GM23248 (cell line): ENCODE measurements around the gene IVNS1ABP. TPM values are rescaled to one million over a fixed set of nuclear protein-coding genes. Genes with fewer than 3 reads are reported as not detected.

Experiments used
- DNase-seq: peaks from one replicate; pipeline ENCODE4 v3.0.0-alpha.2; 2015
- H2AFZ ChIP-seq: fragments of 200-600 bp; sonication (generic); 2 replicates; pipeline ENCODE4 v1.6.1; 2016; ENCODE audit warnings: antibody characterized with exemption
- H3F3A ChIP-seq: fragments of 200-600 bp; sonication (generic); 2 replicates; pipeline ENCODE4 v1.6.1; 2016; ENCODE audit warnings: mild to moderate bottlenecking, antibody characterized with exemption, mixed run types; ENCODE audit not compliant: insufficient read depth
- H3K27ac ChIP-seq: fragments of 200-600 bp; sonication (generic); 2 replicates; pipeline ENCODE4 v1.5.1; 2016; ENCODE audit warnings: mild to moderate bottlenecking
- H3K27me3 ChIP-seq: fragments of 200-600 bp; sonication (generic); replicated peaks from 2 replicates; pipeline ENCODE4 v1.6.1; 2016; ENCODE audit warnings: mild to moderate bottlenecking; ENCODE audit not compliant: insufficient read depth
- H3K36me3 ChIP-seq: fragments of 200-600 bp; sonication (generic); 2 replicates; pipeline ENCODE4 v1.6.1; 2016; ENCODE audit warnings: low read depth, mild to moderate bottlenecking
- H3K4me1 ChIP-seq: fragments of 200-600 bp; sonication (generic); 2 replicates; pipeline ENCODE4 v1.6.1; 2016; ENCODE audit warnings: mild to moderate bottlenecking; ENCODE audit not compliant: insufficient read depth
- H3K4me2 ChIP-seq: fragments of 200-600 bp; sonication (generic); one replicate; pipeline ENCODE4 v1.6.1; 2016; ENCODE audit warnings: mild to moderate bottlenecking; ENCODE audit not compliant: unreplicated experiment
- H3K4me3 ChIP-seq: fragments of 200-600 bp; sonication (generic); 2 replicates; pipeline ENCODE4 v1.5.1; 2016; ENCODE audit warnings: mild to moderate bottlenecking
- H3K79me2 ChIP-seq: fragments of 200-600 bp; sonication (generic); 2 replicates; pipeline ENCODE4 v1.6.1; 2016; ENCODE audit warnings: mild to moderate bottlenecking; ENCODE audit not compliant: insufficient read depth
- H3K9ac ChIP-seq: fragments of 200-600 bp; sonication (generic); 2 replicates; pipeline ENCODE4 v1.6.1; 2016; ENCODE audit warnings: mild to moderate bottlenecking
- H3K9me2 ChIP-seq: fragments of 200-600 bp; sonication (generic); 2 replicates; pipeline ENCODE4 v1.6.1; 2016; ENCODE audit warnings: mixed run types, mild to moderate bottlenecking, moderate library complexity; ENCODE audit not compliant: insufficient read depth
- H3K9me3 ChIP-seq: fragments of 200-600 bp; sonication (generic); one replicate; pipeline ENCODE4 v1.6.1; 2017; ENCODE audit warnings: low read depth
- H4K20me1 ChIP-seq: fragments of 200-600 bp; sonication (generic); 2 replicates; pipeline ENCODE4 v1.6.0; 2016; ENCODE audit not compliant: insufficient read depth
- EZH2 ChIP-seq: fragments of 200-600 bp; sonication (generic); IDR thresholded peaks from 2 replicates; pipeline ENCODE4 v1.6.1; 2018; ENCODE audit warnings: antibody characterized with exemption, mild to moderate bottlenecking; ENCODE audit not compliant: insufficient read depth, poor library complexity, severe bottlenecking
- EZH2phosphoT487 ChIP-seq: fragments of 200-600 bp; sonication (generic); IDR thresholded peaks from 2 replicates; pipeline ENCODE4 v1.6.1; 2018; ENCODE audit warnings: antibody characterized with exemption, moderate library complexity, mild to moderate bottlenecking, low read depth; ENCODE audit not compliant: insufficient read depth
- WGBS, 2 experiments: methylation state at CpG; one replicate each; pipeline ENCODE4 v1.1.6; 2015 to 2017; ENCODE audit warnings: low lambda C conversion rate in 2 of 2, low coverage in 1 of 2; ENCODE audit errors: missing lambda C conversion rate in 2 of 2; 5-methylcytosine and 5-hydroxymethylcytosine counted together
- in situ Hi-C: fragments of 300-500 bp; cut with MboI; formaldehyde crosslinking; loops from 2 replicates; pipeline ENCODE4 v1.15.0; 2020
- polyA plus RNA-seq: library from polyadenylated mRNA; unstranded; fragments of >200 nt; fragmentation: Nextera tagmentation; extraction: Ambion mirVana; gene quantifications from 2 replicates; pipeline ENCODE4 v1.2.1, GENCODE V29; 2016
- total RNA-seq: library from RNA; depleted of rRNA; stranded (reverse); fragments of >200 nt; shearing (Covaris generic); gene quantifications from 2 replicates; pipeline ENCODE4 v1.2.3, GENCODE V29; 2014

Gene IVNS1ABP
- total and polyA plus RNA-seq, 2 experiments from 2014 or later = 51.4 to 52.0 TPM

DNA sequence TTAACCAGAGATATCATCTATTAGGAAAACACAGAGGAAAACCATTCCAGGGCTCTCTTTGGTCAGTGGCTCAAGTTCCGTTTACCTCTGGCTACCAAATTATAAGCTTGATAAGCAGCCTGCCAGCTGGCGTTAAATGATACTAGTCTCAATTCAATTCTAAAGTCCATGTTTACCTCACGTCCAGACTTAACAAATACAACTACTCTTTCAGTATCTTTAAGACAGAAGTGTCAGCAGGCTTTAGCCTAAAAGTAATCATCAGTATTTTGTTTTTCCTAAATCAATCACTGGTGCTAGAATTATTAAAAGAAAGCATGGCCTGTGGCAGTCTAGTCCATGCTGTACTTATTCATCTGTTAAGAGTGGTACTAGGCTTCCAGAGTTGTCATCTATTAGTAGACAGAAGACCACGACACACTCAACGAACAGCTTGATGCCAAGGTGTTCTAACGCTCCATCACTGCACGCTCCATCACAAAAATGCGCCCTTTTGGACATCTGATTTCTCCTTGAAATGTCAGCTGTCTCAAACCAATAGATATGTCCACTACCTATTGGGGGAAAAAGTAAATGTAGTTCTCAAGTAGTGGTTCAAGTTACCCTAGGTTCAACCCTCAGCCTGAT is 1.5 kb downstream of the IVNS1ABP start:
- H3K9me2 ChIP-seq = no peaks in the 10 kb centered on the region
- H3K9ac ChIP-seq = peak overlapping the region; percentile 95
- no peak for TF ChIP-seq EZH2
- no peak for TF ChIP-seq EZH2phosphoT487
- no peaks in the 10 kb centered on the region for H3K27me3 ChIP-seq
- no peaks in the 10 kb centered on the region for H3F3A ChIP-seq
- 0 out of 2 replicates have a peak, but pooled peaks cover 21% of the 10 kb centered on the region for H4K20me1 ChIP-seq
- H3K27ac ChIP-seq = peak overlapping the region; percentile 88
- H3K36me3 ChIP-seq = peaks cover 3% of the 10 kb centered on the region; the same call in 1 of the 2 replicates
- DNase-seq = peak; percentile 46
- 17 to 29% methylated on average over 8 of the region's 8 CpGs for WGBS, 2 experiments
- peak overlapping the region; percentile 100 for H2AFZ ChIP-seq
- peak overlapping the region; percentile 95 for H3K4me2 ChIP-seq
- H3K4me3 ChIP-seq = peak overlapping the region; percentile 84
- H3K79me2 ChIP-seq = peaks cover 60% of the 10 kb centered on the region
- no peaks in the 10 kb centered on the region for H3K9me3 ChIP-seq
- peaks cover 34% of the 10 kb centered on the region for H3K4me1 ChIP-seq
- in situ Hi-C loops = no loop called here

DNA sequence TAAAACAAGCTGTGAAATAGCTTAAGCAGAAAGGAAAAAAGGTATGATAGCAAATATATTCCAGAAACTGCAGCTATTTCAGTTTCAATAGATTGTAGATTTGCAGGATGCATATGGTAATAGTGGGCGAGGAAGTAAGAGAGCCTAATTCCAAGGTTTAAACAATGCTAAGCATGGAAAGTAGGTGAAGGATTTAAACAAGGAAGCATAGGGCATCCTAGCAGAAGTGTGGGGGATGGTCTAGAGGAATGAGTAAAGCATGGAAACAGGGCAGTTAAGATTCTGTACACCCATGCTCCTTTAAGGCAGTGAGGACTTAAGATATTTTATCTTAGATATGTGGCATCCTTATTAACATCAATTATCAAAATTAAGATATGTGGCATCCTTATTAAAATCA is 2.6 kb downstream of the IVNS1ABP start:
- TF ChIP-seq EZH2 = no peak
- TF ChIP-seq EZH2phosphoT487 = no peak
- no peak overlapping the region for H2AFZ ChIP-seq
- H4K20me1 ChIP-seq = 0 out of 2 replicates have a peak, but pooled peaks cover 21% of the 10 kb centered on the region
- peaks cover 72% of the 10 kb centered on the region for H3K79me2 ChIP-seq
- no peaks in the 10 kb centered on the region for H3K27me3 ChIP-seq
- H3K9ac ChIP-seq = peak overlapping the region; percentile 95
- whole genome bisulfite sequencing, 2 experiments = 88 to 97% methylated on average over 1 of the region's 1 CpG
- H3K4me1 ChIP-seq = peaks cover 34% of the 10 kb centered on the region
- peak overlapping the region; percentile 12 for H3K27ac ChIP-seq
- H3F3A ChIP-seq = no peaks in the 10 kb centered on the region
- H3K4me3 ChIP-seq = peak overlapping the region; percentile 84
- peak; percentile 51 for DNase-seq
- in situ Hi-C loops = no loop called here
- peaks cover 11% of the 10 kb centered on the region for H3K36me3 ChIP-seq
- peak overlapping the region; percentile 95 for H3K4me2 ChIP-seq
- H3K9me2 ChIP-seq = no peaks in the 10 kb centered on the region
- no peaks in the 10 kb centered on the region for H3K9me3 ChIP-seq

DNA sequence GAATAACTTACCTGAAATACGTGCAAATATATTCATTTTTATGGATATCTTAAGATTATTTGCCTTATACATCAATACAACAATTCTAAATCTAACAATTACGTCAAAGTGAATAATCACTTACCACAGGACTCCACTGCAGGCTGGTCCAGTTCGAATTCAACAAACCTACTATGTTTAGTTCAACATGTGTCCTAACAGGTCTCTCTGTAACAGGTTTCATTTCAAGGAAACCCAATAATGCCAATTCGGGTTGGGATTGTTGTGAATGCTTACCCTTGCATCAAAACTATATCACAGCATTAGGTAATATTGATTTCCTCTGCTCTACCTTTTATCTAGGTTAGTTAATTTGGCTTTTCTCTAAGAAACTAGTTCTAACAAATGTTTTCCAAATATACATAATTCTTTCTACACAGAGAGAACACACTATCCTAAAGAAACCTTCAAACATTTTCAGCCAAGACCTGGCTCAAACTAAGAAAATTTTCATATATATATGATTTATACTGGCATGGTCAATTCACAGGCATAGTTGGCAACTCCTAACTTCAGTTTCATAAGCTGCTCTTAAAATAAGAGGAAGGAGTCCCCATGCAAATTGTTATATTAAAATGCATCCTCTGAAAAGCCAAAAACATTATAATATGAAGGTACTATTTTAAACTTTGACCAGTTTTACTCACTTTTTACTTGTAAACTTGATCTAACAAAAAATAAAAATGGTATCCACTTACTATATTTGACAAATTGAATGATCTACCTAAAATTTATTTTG is 4.5 kb downstream of the IVNS1ABP start:
- H3K9me3 ChIP-seq = no peaks in the 10 kb centered on the region
- H3K4me2 ChIP-seq = peak overlapping the region; percentile 95
- H3K4me1 ChIP-seq = peaks cover 34% of the 10 kb centered on the region
- DNase-seq = no peak
- peaks cover 90% of the 10 kb centered on the region for H3K79me2 ChIP-seq
- H3K9me2 ChIP-seq = no peaks in the 10 kb centered on the region
- H3K27ac ChIP-seq = no peak overlapping the region
- H4K20me1 ChIP-seq = 0 out of 2 replicates have a peak, but pooled peaks cover 21% of the 10 kb centered on the region
- peak overlapping the region; percentile 84; the same call in 1 of the 2 replicates for H3K4me3 ChIP-seq
- TF ChIP-seq EZH2phosphoT487 (no peak), EZH2 (no peak)
- no peak overlapping the region for H3K9ac ChIP-seq
- H3F3A ChIP-seq = no peaks in the 10 kb centered on the region
- 84 to 86% methylated on average over 4 of the region's 4 CpGs for WGBS, 2 experiments
- no peaks in the 10 kb centered on the region for H3K27me3 ChIP-seq
- in situ Hi-C loops = no loop called here
- no peak overlapping the region for H2AFZ ChIP-seq
- H3K36me3 ChIP-seq = peaks cover 28% of the 10 kb centered on the region

DNA sequence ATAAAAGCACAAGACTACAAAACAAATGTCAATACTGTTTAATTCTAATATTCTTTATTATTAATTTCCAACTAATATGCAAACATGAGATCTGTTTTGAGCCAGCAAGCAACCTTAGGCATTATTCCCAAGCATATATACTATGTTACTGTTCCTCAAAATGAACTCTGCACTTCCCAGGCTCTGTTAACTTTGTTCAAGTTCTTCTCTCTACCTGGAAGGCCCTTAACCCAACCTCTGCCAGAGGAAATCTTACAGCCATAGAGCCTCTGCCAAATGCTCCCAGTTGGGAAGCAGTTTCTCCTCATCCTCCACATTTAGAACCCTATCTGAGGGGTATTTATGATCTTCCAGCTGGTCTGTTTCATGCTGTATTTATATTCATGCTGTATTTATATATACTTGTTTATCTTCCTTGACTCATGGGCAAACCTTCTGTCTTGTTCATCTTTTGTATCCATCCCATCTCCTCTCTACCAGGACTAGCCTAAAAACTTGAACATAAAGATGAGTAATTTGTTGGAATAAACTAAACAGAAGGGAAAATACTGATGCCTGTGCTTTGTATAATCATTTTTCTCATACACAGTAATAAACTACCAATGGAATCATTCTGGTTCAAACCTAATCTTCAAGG is 5.3 kb downstream of the IVNS1ABP start:
- peak; percentile 8 for DNase-seq
- Histone ChIP-seq H3K9me3 (no peaks in the 10 kb centered on the region), H4K20me1 (0 out of 2 replicates have a peak, but pooled peaks cover 21% of the 10 kb centered on the region), H2AFZ (no peak overlapping the region), H3K4me1 (peaks cover 34% of the 10 kb centered on the region), H3K27me3 (no peaks in the 10 kb centered on the region), H3K4me2 (no peak overlapping the region), H3K79me2 (peaks cover 91% of the 10 kb centered on the region), H3K9ac (no peak overlapping the region), H3K27ac (no peak overlapping the region), H3F3A (no peaks in the 10 kb centered on the region), H3K36me3 (peaks cover 36% of the 10 kb centered on the region), H3K9me2 (no peaks in the 10 kb centered on the region), H3K4me3 (no peak overlapping the region)
- in situ Hi-C loops = no loop called here
- TF ChIP-seq EZH2phosphoT487 = no peak
- TF ChIP-seq EZH2 = no peak
